ENCODE data around the gene FAM124B.

Gene FAM124B

GRCh38 chr2:224335991-224336390 is 65.9 kb downstream of the FAM124B start:
- DNase-seq (ENCODE audit: low read depth), result no peak

- no peak for DNase-seq (ENCODE audit: low read depth)
Observed at GRCh38 chr2:224334726-224335125, 67.2 kb downstream of the FAM124B start.

GRCh38 chr2:224333726-224334482 is 68.0 kb downstream of the FAM124B start:
- no peak for DNase-seq (ENCODE audit: low read depth)

GRCh38 chr2:224331698-224332097 is 70.2 kb downstream of the FAM124B start:
- no peak for DNase-seq (ENCODE audit: low read depth)

GRCh38 chr2:224328798-224329197 is 73.1 kb downstream of the FAM124B start:
- no peak for DNase-seq (ENCODE audit: low read depth)

Measured in fibroblast of gingiva (primary cell).